Neural crest cell (in vitro differentiated cells): ENCODE data around the gene RAPGEF1. TPM values are rescaled to one million over a fixed set of nuclear protein-coding genes. Genes with fewer than 3 reads are reported as not detected.
"Not testable (repeated sequence)": the region's sequence is repeated elsewhere in the genome, so short reads cannot be mapped to it uniquely, and the experiment has no call there.

ENCODE experiments used
- DNase-seq: peaks from one replicate; pipeline ENCODE4 v3.0.0; 2021; ENCODE audit warnings: low read depth, mixed read lengths, low spot score
- H3K27ac Mint-ChIP-seq: one replicate; pipeline ENCODE4 v1.8.0; 2021; ENCODE audit warnings: mild to moderate bottlenecking, mixed read lengths; ENCODE audit not compliant: unreplicated experiment
- H3K27me3 Mint-ChIP-seq: 2 replicates; pipeline ENCODE4 v1.8.0; 2021; ENCODE audit warnings: low read depth, mild to moderate bottlenecking, mixed read lengths
- H3K36me3 Mint-ChIP-seq: 2 replicates; pipeline ENCODE4 v1.8.0; 2021; ENCODE audit warnings: low read depth, mild to moderate bottlenecking, mixed read lengths
- H3K4me1 Mint-ChIP-seq: 2 replicates; pipeline ENCODE4 v1.8.0; 2021; ENCODE audit warnings: mixed read lengths
- H3K4me3 Mint-ChIP-seq: one replicate; pipeline ENCODE4 v1.8.0; 2021; ENCODE audit warnings: mild to moderate bottlenecking, mixed read lengths
- H3K9me3 Mint-ChIP-seq: 2 replicates; pipeline ENCODE4 v1.8.0; 2021; ENCODE audit warnings: mixed read lengths
- CTCF ChIP-seq: fragments of 200-600 bp; sonication (generic); conservative IDR thresholded peaks from 2 replicates; pipeline ENCODE4 v1.5.0; 2021; ENCODE audit warnings: antibody characterized with exemption, mild to moderate bottlenecking
- total RNA-seq: library from RNA; stranded (reverse); gene quantifications from 2 replicates; pipeline ENCODE4 v1.2.1, GENCODE V29; 2021

The RAPGEF1 gene
- total RNA-seq, 1 donor from 2014 or later: 68.1 TPM

- Mint-ChIP-seq H3K36me3 (no peaks in the 10 kb centered on the region), H3K4me3 (no peak overlapping the region), H3K27me3 (peaks cover 48% of the 10 kb centered on the region), H3K27ac (no peak overlapping the region), H3K4me1 (peaks cover 5% of the 10 kb centered on the region), H3K9me3 (no peaks in the 10 kb centered on the region)
- peak; percentile 95 for DNase-seq
- TF ChIP-seq CTCF: peak; percentile 85
Measured at GRCh38 chr9:131755541-131756198, 15.8 kb upstream of the RAPGEF1 start.

GRCh38 chr9:131754846-131755245 lies 15.0 kb upstream of the RAPGEF1 start:
- H3K9me3 Mint-ChIP-seq: no peaks in the 10 kb centered on the region
- peaks cover 5% of the 10 kb centered on the region for H3K4me1 Mint-ChIP-seq
- H3K27me3 Mint-ChIP-seq: peaks cover 46% of the 10 kb centered on the region
- no peak for TF ChIP-seq CTCF
- no peak overlapping the region for H3K27ac Mint-ChIP-seq
- no peaks in the 10 kb centered on the region for H3K36me3 Mint-ChIP-seq
- no peak overlapping the region for H3K4me3 Mint-ChIP-seq
- no peak for DNase-seq

- not testable (repeated sequence) for DNase-seq
Measured at GRCh38 chr9:131753751-131754150, 13.9 kb upstream of the RAPGEF1 start.

GRCh38 chr9:131752231-131752884 lies 12.5 kb upstream of the RAPGEF1 start:
- Mint-ChIP-seq H3K4me3 (no peak overlapping the region), H3K9me3 (no peaks in the 10 kb centered on the region), H3K4me1 (peaks cover 6% of the 10 kb centered on the region), H3K27me3 (peaks cover 21% of the 10 kb centered on the region), H3K36me3 (no peaks in the 10 kb centered on the region), H3K27ac (no peak overlapping the region)
- DNase-seq: no peak
- no peak for TF ChIP-seq CTCF

More at GRCh38 chr9:131753751-131754150, 13.9 kb upstream of the RAPGEF1 start:
- not testable (repeated sequence) for H3K4me1 Mint-ChIP-seq, H3K27ac Mint-ChIP-seq, H3K4me3 Mint-ChIP-seq, H3K9me3 Mint-ChIP-seq, H3K36me3 Mint-ChIP-seq
- H3K27me3 Mint-ChIP-seq: peaks cover 35% of the 10 kb centered on the region

GRCh38 chr9:131748411-131748955 lies 8.6 kb upstream of the RAPGEF1 start:
- no peak for TF ChIP-seq CTCF
- Mint-ChIP-seq H3K27ac (no peak overlapping the region), H3K4me3 (no peak overlapping the region), H3K27me3 (peaks cover 8% of the 10 kb centered on the region), H3K36me3 (no peaks in the 10 kb centered on the region), H3K4me1 (peaks cover 9% of the 10 kb centered on the region), H3K9me3 (no peaks in the 10 kb centered on the region)
- DNase-seq: no peak

- TF ChIP-seq CTCF: peak; percentile 66
- no peak overlapping the region for H3K4me3 Mint-ChIP-seq
- peaks cover 8% of the 10 kb centered on the region for H3K27me3 Mint-ChIP-seq
- no peaks in the 10 kb centered on the region for H3K36me3 Mint-ChIP-seq
- H3K9me3 Mint-ChIP-seq: no peaks in the 10 kb centered on the region
- peaks cover 9% of the 10 kb centered on the region for H3K4me1 Mint-ChIP-seq
- no peak for DNase-seq
- H3K27ac Mint-ChIP-seq: no peak overlapping the region
Measured at GRCh38 chr9:131747352-131747751, 7.5 kb upstream of the RAPGEF1 start.
